HL-60/S4 (cell line): ENCODE results near the gene CASP7.
"Not testable (repeated sequence)": the region's sequence is repeated elsewhere in the genome, so short reads cannot be mapped to it uniquely, and the experiment has no call there.

Source experiments
- in situ Hi-C: fragments of 300-500 bp; cut with MboI; formaldehyde crosslinking; loops from 2 replicates; pipeline ENCODE4 v1.14.3; 2022; ENCODE audit warnings: low sequenced_read_pairs

CASP7 gene

GRCh38 chr10:113679463-113680189, at the start of gene CASP7:
Gene CASP7, plus strand, starts transcription at chr10:113679912. Its CDS starts 17,582 bp downstream, at chr10:113697494.
- in situ Hi-C loops, result no loop called here

GRCh38 chr10:113630929-113631533, 48.7 kb upstream of the CASP7 start:
- in situ Hi-C loops, result no loop called here

GRCh38 chr10:113631684-113632367, 47.9 kb upstream of the CASP7 start:
- in situ Hi-C loops, result no loop called here

- in situ Hi-C loops, result no loop called here
Measured at GRCh38 chr10:113639966-113640365, 39.7 kb upstream of the CASP7 start.

- in situ Hi-C loops, result no loop called here
Measured at GRCh38 chr10:113641702-113642101, 38.0 kb upstream of the CASP7 start.

GRCh38 chr10:113643183-113643582, 36.5 kb upstream of the CASP7 start:
- in situ Hi-C loops, result no loop called here

- in situ Hi-C loops, result no loop called here
Measured at GRCh38 chr10:113644185-113645120, 35.3 kb upstream of the CASP7 start.

- in situ Hi-C loops, result no loop called here
Measured at GRCh38 chr10:113646336-113647201, 33.1 kb upstream of the CASP7 start.

- in situ Hi-C loops, result no loop called here
Measured at GRCh38 chr10:113647812-113648211, 31.9 kb upstream of the CASP7 start.

GRCh38 chr10:113648478-113648877, 31.2 kb upstream of the CASP7 start:
- in situ Hi-C loops, result no loop called here

GRCh38 chr10:113650172-113650571, 29.5 kb upstream of the CASP7 start:
- in situ Hi-C loops, result no loop called here

GRCh38 chr10:113651021-113651420, 28.7 kb upstream of the CASP7 start:
- in situ Hi-C loops, result no loop called here

GRCh38 chr10:113651898-113652297, 27.8 kb upstream of the CASP7 start:
- in situ Hi-C loops, result no loop called here

- in situ Hi-C loops, result not testable (repeated sequence)
Measured at GRCh38 chr10:113652456-113652855, 27.3 kb upstream of the CASP7 start.

- in situ Hi-C loops, result no loop called here
Measured at GRCh38 chr10:113656896-113657295, 22.8 kb upstream of the CASP7 start.

- in situ Hi-C loops, result no loop called here
Measured at GRCh38 chr10:113657544-113657943, 22.2 kb upstream of the CASP7 start.

- in situ Hi-C loops, result no loop called here
Measured at GRCh38 chr10:113661332-113661731, 18.4 kb upstream of the CASP7 start.

- in situ Hi-C loops, result no loop called here
Measured at GRCh38 chr10:113663142-113663541, 16.6 kb upstream of the CASP7 start.

GRCh38 chr10:113663908-113664307, 15.8 kb upstream of the CASP7 start, which contains the start of gene NRAP:
Gene NRAP, minus strand, starts transcription at chr10:113664041. Its CDS starts 159 bp downstream, at chr10:113663882.
- in situ Hi-C loops, result no loop called here

- in situ Hi-C loops, result no loop called here
Measured at GRCh38 chr10:113665352-113665751, 14.4 kb upstream of the CASP7 start.
